Aorta (tissue), 5 donors: Measurements from ENCODE around the gene BCAR1. TPM values are rescaled to one million over a fixed set of nuclear protein-coding genes. Genes with fewer than 3 reads are reported as not detected.
"Not testable (repeated sequence)": the region's sequence is repeated elsewhere in the genome, so short reads cannot be mapped to it uniquely, and the experiment has no call there.

Experiments used
- ATAC-seq: fragments of 200-7000 bp; cut with Tn5 transposase; one replicate; pipeline ENCODE4 v1.9.1; 2022; ENCODE audit warnings: moderate library complexity; ENCODE audit not compliant: low FRiP score
- DNase-seq, 2 donors: peaks; one replicate each; pipeline ENCODE4 v3.0.0-alpha.2; 2020
- H3K27ac ChIP-seq, 2 donors: one replicate each; pipeline ENCODE4 v1.5.1; 2013; ENCODE audit warnings: low read length in 2 of 2, mild to moderate bottlenecking in 2 of 2, moderate library complexity in 2 of 2, control low read depth in 1 of 2, inconsistent platforms in 1 of 2, low read depth in 1 of 2
- H3K27me3 ChIP-seq, 2 donors: one replicate each; pipeline ENCODE4 v1.6.1; 2013; ENCODE audit warnings: control low read depth in 1 of 2, low read length in 1 of 2, mild to moderate bottlenecking in 1 of 2, moderate library complexity in 1 of 2; ENCODE audit not compliant: insufficient read depth in 2 of 2, control insufficient read depth in 1 of 2
- H3K36me3 ChIP-seq, 2 donors: one replicate each; pipeline ENCODE4 v1.6.1; 2013; ENCODE audit warnings: control low read depth in 1 of 2, low read length in 1 of 2, mild to moderate bottlenecking in 1 of 2; ENCODE audit not compliant: insufficient read depth in 2 of 2, control insufficient read depth in 1 of 2
- H3K4me1 ChIP-seq, 2 donors: one replicate each; pipeline ENCODE4 v1.6.1; 2013; ENCODE audit warnings: low read length in 2 of 2, control low read depth in 1 of 2, mild to moderate bottlenecking in 1 of 2, moderate library complexity in 1 of 2; ENCODE audit not compliant: insufficient read depth in 2 of 2, control insufficient read depth in 1 of 2
- H3K4me3 ChIP-seq, 2 donors: one replicate each; pipeline ENCODE4 v1.5.1; 2013; ENCODE audit warnings: low read length in 2 of 2, control low read depth in 1 of 2, mild to moderate bottlenecking in 1 of 2
- H3K9me3 ChIP-seq: one replicate; pipeline ENCODE4 v1.6.1; 2013; ENCODE audit warnings: mild to moderate bottlenecking, low read length; ENCODE audit not compliant: control insufficient read depth
- WGBS, 2 donors: extraction: QIAGEN DNeasy Blood & Tissue Kit; methylation state at CpG; one replicate each; pipeline ENCODE4 v1.1.7; 2013; 5-methylcytosine and 5-hydroxymethylcytosine counted together
- intact Hi-C, 2 donors: fragments of 100-400 bp; cut with DNase I; formaldehyde crosslinking; loops; one replicate each; pipeline versions ENCODE4 v1.14.2 to v1.15.0; 2022
- polyA plus RNA-seq, 2 donors: library from polyadenylated mRNA; stranded (reverse); fragments of 200-250 nt; gene quantifications; one replicate each; pipeline ENCODE4 v1.2.3, GENCODE V29; 2013
- total RNA-seq, 2 donors: library from RNA; stranded (reverse); fragmentation: NEBNext Ultra II Directional; extraction: Animal tissue kit (Norgen Biotek cat#: 25700); gene quantifications; one replicate each; pipeline ENCODE4 v1.2.1, GENCODE V29; 2021
- donor health status: healthy with polysubstance abuse.
- donor health status: Bipolar disorder and iron deficiency.
- donor health status: DM: no; HTN: no; CAD: no.
- donor health status: DM: no; HTN: no; CAD: no.
- donor health status: DM: yes; HTN: yes; CAD: no.

BCAR1 gene
- total and polyA plus RNA-seq, 4 donors: 28.7 to 140 (median 90.5) TPM

DNA sequence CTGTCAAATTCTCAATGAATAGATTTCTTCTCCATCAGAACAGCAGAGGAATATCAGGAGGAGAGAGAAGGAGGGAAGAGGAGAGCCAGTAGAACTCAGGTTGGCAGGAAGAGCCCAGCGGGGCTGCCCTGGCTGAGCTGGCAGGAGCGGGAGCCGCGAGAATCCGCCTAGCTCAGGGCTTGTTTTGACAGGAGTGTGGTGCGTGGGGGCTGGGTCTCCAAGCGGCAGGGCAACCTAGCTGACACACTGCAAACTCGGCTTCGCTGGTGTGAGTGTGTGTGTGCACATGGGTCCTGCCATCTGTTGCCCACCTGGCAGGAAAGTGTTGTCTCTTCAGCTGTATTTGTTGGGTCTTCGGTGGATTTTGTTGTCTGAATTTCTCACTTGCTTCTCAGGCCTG is 27.9 kb upstream of the BCAR1 start:
- Histone ChIP-seq H3K27ac (no peak overlapping the region), H3K4me1 (no peaks in the 10 kb centered on the region), H3K27me3 (no peaks in the 10 kb centered on the region), H3K36me3 (no peaks in the 10 kb centered on the region), H3K9me3 (no peaks in the 10 kb centered on the region), H3K4me3 (no peak overlapping the region)
- ATAC-seq (no peak), DNase-seq (peak in 1 of 2 donors; percentile 44)
- intact Hi-C loops: no loop called here
- 11 to 19% methylated on average over 10 of the region's 10 CpGs for WGBS, 2 donors

DNA sequence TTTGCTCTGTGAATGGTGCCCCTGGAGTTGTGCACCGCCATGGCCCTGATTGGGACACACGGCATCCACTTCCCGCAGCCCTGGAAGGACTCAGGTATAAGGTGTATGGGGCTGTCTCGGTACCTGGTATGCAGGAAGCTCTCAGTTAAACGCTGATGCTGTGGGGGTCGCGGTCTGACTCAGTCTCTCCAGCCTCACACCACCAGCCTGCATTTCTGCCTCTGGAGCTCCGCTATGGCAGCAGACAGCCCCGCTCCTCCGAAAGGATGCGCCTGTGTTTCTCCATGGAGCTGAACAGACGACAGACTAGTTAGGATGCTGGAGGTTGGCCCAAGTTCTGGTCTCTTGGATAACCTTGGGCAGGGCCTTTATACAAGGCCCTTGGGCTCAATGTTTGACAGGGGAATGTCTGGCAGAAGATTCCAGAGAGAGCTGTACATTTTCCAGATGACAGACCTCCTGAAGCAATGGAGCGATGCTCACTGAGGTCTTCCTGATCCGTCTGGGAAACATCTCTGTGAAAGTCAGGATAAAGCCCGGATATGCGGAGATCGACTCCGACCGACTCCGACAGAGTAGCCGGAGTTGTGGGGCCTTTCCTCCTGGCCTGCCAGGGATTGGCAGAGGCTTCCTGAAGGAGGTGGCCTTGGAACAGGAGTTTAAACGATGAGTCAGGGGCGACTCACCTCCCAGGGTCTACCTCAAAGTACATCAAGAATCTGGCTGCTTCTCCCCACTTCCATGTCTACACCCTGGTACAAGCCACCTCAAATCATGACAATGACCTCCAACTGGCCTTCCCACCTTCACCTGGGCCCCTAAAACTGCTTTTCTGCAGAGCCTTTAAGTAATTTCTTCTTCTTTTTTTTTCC is 21.9 kb upstream of the BCAR1 start:
- Histone ChIP-seq H3K4me3 (no peak overlapping the region), H3K36me3 (no peaks in the 10 kb centered on the region), H3K4me1 (no peaks in the 10 kb centered on the region), H3K9me3 (no peaks in the 10 kb centered on the region), H3K27me3 (no peaks in the 10 kb centered on the region), H3K27ac (no peak overlapping the region)
- whole genome bisulfite sequencing, 2 donors: 90 to 92% methylated on average over 22 to 23 of the region's 23 CpGs
- ATAC-seq: no peak
- intact Hi-C loops: no loop called here
- no peak for DNase-seq

DNA sequence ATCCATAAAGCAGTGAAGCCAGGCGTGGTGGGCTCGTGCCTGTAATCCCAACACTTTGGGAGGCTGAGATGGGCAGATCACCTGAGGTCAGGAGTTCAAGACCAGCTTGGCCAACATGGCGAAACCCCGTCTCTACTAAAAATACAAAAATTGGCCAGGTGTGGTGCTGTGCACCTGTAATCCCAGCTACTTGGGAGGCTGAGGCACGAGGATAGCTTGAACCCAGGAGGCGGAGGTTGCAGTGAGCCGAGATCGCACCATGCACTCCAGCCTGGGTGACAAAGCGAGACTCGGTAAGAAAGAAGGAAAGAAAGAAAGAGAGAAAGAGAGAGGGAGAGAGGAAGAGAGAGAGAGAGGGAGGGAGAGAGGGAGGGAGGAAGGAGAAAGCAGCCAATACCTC is 21.2 kb upstream of the BCAR1 start:
- H3K4me1 ChIP-seq, ATAC-seq, intact Hi-C loops, DNase-seq, H3K9me3 ChIP-seq, H3K4me3 ChIP-seq, H3K27me3 ChIP-seq, H3K27ac ChIP-seq, H3K36me3 ChIP-seq: not testable (repeated sequence)
- 96 to 97% methylated on average over 10 of the region's 10 CpGs for WGBS, 2 donors

DNA sequence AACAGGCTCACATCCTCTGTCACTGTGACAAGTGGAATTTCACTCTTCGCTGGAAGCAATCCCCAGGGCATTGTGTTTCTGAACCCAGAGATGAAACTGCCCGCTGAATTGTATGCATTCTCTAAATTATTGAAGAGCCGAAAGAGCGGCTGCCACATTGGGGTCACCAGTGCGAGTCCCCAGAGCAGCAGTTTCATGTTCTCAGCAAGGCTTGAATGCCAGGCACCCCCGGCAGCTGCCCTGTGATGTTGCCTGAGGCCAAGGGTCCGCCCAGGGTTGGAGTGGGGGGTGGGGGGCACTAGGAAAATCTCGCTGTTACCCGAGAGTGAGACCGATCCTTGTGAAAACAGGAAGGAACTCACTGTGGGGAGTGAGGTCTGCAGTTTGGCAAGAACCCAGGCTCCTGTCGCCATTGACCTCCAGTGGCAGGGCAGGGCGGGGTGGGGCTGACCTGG is 20.7 kb upstream of the BCAR1 start:
- Histone ChIP-seq H3K36me3 (no peaks in the 10 kb centered on the region), H3K27ac (no peak overlapping the region), H3K9me3 (no peaks in the 10 kb centered on the region), H3K27me3 (no peaks in the 10 kb centered on the region), H3K4me1 (no peaks in the 10 kb centered on the region), H3K4me3 (no peak overlapping the region)
- 73 to 78% methylated on average over 12 of the region's 12 CpGs for WGBS, 2 donors
- no peak for ATAC-seq
- intact Hi-C loops: no loop called here
- no peak for DNase-seq

DNA sequence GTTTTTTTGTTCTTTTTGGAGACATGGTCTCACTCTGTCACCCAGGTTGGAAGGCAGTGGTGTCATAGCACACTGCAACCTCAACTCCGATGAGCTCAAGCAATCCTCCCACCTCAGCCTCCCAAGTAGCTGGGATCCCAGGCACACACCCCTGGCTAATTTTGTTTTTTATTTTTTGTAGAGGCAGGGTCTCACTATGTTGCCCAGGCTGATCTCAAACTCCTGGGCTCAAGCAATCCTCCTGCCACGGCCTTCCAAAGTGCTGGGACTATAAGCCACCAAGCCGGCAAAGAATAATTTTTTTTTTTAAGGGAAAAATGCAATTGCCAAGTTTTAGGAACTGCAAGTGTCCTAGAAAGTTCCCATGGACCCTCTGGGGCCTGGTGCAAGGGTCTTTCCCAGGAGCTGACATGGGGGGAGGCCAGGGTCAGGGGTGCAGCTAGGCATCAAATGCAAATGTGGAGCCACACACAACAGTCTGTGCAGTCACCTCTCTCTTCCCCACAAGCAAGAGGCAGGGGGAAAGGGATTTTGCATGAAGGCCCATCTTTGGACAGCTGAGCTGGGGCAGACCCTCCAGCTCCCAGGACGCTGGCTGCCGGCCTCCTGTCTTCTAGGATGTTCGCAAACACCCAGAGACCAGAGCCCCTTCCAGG is 20.1 kb upstream of the BCAR1 start:
- Histone ChIP-seq H3K27ac (no peak overlapping the region), H3K4me3 (no peak overlapping the region)
- 90% methylated on average over 6 of the region's 6 CpGs for WGBS, 2 donors

DNA sequence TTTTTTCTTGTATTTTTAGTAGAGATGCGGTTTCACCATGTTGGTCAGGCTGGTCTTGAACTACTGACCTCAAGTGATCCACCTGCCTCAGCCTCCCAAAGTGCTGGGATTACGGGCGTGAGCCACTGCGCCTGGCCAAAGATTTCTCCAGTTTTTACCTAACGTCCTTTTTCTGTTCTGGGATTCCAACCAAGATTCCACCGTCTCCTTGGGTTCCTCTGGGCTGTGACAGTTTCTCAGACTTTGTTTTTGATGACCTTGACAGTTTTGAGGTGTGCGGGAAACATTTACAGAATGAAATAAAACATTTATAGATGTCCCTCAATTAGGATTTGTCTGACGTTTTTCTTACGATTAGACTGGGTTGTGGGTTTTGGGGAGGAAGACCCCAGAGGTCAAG is 17.9 kb upstream of the BCAR1 start:
- WGBS, 2 donors: 76 to 86% methylated on average over 9 of the region's 9 CpGs
- not testable (repeated sequence) for H3K27me3 ChIP-seq, H3K4me1 ChIP-seq, H3K27ac ChIP-seq, H3K4me3 ChIP-seq, H3K9me3 ChIP-seq, DNase-seq, H3K36me3 ChIP-seq, ATAC-seq
- intact Hi-C loops: loop anchor here in 1 of 2 donors (5.0 kb wide), 1 partner anchor 33 kb away; no protein-coding TSS in a partner anchor

More for the DNA sequence above, 20.1 kb upstream of the BCAR1 start:
- Histone ChIP-seq H3K36me3 (no peaks in the 10 kb centered on the region), H3K27me3 (no peaks in the 10 kb centered on the region), H3K9me3 (no peaks in the 10 kb centered on the region), H3K4me1 (no peaks in the 10 kb centered on the region)
- no peak for DNase-seq
- no peak for ATAC-seq
- intact Hi-C loops: no loop called here

DNA sequence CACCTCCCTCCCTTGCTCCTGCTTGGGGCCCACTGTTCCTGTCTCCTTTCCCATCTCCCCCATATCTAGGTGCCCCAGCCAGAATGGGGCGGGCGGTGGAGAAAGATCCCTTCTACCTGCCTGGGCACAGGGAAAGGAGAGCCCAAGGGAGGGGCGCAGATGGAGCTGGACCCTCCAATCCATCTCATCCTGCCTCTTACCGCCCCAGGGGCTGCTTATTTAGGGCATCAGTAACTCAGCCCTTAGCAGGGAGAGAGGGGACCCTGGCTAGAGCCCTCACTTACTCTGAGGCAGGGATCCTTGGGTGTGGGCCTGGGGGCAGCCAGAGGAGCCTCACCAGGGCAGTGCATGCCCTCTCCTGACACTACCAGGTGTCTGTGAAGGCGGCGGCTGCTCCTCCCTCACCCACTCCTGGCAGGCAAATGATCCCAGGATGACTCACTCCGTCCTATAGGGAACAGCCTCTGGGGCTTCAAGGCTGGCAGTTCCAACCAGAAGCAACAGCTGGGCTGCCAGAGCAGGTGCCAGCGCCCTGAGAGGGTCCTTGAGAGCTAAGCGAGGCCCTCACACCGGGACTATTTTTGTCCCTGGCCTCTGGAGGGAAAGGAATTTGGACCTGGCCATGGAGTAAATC is 16.3 kb upstream of the BCAR1 start:
- H3K4me1 ChIP-seq: peaks cover 0 to 2% of the 10 kb centered on the region in 2 donors

DNA sequence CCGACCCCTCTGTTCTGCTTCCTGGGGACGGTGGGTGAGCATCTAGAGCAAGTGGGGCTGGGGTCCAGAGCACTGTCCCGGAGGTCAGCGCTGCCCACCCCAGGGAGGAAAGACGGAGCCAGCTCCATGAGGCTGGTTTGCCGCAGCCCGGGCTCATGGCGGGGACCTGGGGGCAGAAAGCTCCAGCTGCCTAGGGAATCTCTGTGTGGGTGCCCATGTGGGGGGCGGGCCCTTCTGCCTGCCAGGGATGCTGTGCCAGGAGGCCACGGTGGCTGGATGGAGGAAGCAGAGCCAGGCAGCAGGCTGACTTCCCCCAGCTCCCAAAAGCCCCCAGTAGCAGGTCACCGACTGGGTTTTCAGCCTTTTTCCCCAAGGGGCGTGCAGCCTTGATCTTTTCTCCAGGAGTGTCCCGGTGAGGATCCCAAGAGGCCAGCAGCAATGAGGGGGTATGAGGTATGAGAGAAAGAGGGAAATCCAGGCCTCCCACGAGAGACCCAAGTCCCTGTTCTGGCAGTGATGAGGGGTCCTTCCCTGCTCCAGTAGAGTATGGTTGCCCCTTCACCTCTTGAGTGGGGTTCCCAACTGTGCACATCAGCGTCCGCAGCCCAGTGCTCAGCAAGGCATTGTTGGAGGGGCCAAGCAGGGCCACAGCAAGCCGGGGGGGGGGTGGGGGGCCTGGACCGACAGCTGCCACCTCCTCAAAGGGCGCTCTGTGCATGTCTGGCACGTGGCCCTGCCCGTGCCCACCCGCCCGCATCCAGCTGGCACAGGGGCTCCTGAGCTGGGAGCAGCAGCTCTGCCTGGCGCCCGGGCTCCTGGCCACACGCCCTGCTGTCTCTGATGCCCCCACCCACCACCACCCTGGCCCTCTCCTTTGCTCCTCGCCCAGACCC is 15.6 kb upstream of the BCAR1 start:
- ATAC-seq (no peak), DNase-seq (peak in 1 of 2 donors; percentile 44)
- intact Hi-C loops: loop anchor here in 1 of 2 donors (5.0 kb wide), 1 partner anchor 35 kb away; no protein-coding TSS in a partner anchor
- Histone ChIP-seq H3K4me1 (peaks cover 0 to 2% of the 10 kb centered on the region in 2 donors), H3K4me3 (no peak overlapping the region), H3K27ac (no peak overlapping the region), H3K9me3 (no peaks in the 10 kb centered on the region), H3K27me3 (no peaks in the 10 kb centered on the region), H3K36me3 (no peaks in the 10 kb centered on the region)
- WGBS, 2 donors: 57 to 65% methylated on average over 21 to 27 of the region's 27 CpGs

More for the DNA sequence above, 16.3 kb upstream of the BCAR1 start:
- ATAC-seq (no peak), DNase-seq (peak in 1 of 2 donors; percentile 60)
- 35 to 36% methylated on average over 10 of the region's 10 CpGs for WGBS, 2 donors
- Histone ChIP-seq H3K36me3 (no peaks in the 10 kb centered on the region), H3K4me3 (no peak overlapping the region), H3K27ac (peak overlapping the region in 1 of 2 donors; percentile 25), H3K9me3 (no peaks in the 10 kb centered on the region), H3K27me3 (no peaks in the 10 kb centered on the region)
- intact Hi-C loops: loop anchor here in 1 of 2 donors (5.0 kb wide), 1 partner anchor 35 kb away; no protein-coding TSS in a partner anchor
